ENCODE data around the gene CBFA2T2.
A peak's percentile ranks its signal among the peaks of the same experiment; 100 is the strongest.
"Not testable (repeated sequence)": the region's sequence is repeated elsewhere in the genome, so short reads cannot be mapped to it uniquely, and the experiment has no call there.

Gene CBFA2T2

DNA sequence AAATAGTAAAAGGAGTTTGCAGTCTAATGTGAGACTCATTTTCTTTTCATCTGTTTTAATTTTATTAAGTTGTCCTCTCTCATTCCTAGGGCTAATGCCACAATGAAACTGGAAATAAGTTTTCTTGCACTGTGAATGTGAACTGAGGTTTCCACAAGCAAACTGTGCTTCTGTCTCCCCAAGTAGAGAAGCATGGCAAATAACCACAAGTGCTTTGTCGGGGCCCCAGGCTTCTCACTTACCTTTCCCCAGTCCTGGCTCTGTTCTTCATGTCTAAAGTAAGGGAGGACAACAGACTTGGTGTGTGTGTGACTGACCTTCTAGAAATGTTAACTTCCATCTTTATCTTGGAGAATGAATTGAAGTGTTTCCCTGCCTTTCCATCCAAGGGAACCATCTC is 80.8 kb downstream of the CBFA2T2 start:
- Mint-ChIP-seq H3K4me3 (no peak overlapping the region), H3K27me3 (ENCODE audit: low read depth) (no peaks in the 10 kb centered on the region), H3K4me1 (peaks cover 46% of the 10 kb centered on the region), H3K36me3 (ENCODE audit: low read depth) (no peaks in the 10 kb centered on the region), H3K9me3 (no peaks in the 10 kb centered on the region), H3K27ac (peak overlapping the region; percentile 53 to 65 (median 55))
- TF ChIP-seq, protein P1, sequence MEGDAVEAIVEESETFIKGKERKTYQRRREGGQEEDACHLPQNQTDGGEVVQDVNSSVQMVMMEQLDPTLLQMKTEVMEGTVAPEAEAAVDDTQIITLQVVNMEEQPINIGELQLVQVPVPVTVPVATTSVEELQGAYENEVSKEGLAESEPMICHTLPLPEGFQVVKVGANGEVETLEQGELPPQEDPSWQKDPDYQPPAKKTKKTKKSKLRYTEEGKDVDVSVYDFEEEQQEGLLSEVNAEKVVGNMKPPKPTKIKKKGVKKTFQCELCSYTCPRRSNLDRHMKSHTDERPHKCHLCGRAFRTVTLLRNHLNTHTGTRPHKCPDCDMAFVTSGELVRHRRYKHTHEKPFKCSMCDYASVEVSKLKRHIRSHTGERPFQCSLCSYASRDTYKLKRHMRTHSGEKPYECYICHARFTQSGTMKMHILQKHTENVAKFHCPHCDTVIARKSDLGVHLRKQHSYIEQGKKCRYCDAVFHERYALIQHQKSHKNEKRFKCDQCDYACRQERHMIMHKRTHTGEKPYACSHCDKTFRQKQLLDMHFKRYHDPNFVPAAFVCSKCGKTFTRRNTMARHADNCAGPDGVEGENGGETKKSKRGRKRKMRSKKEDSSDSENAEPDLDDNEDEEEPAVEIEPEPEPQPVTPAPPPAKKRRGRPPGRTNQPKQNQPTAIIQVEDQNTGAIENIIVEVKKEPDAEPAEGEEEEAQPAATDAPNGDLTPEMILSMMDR (IDR thresholded peaks at IDR 0.05; ENCODE audit: unreplicated experiment in 3 of 3), result no peak

GRCh38 chr20:33573268-33573667 is 83.4 kb downstream of the CBFA2T2 start:
- not testable (repeated sequence) for H3K36me3 Mint-ChIP-seq (ENCODE audit: low read depth); H3K27ac Mint-ChIP-seq; H3K4me3 Mint-ChIP-seq; H3K27me3 Mint-ChIP-seq (ENCODE audit: low read depth); H3K9me3 Mint-ChIP-seq
- H3K4me1 Mint-ChIP-seq, result peaks cover 51% of the 10 kb centered on the region

GRCh38 chr20:33575282-33575681 is 85.4 kb downstream of the CBFA2T2 start:
- no peak overlapping the region for H3K4me3 Mint-ChIP-seq
- H3K4me1 Mint-ChIP-seq, result peaks cover 41% of the 10 kb centered on the region
- H3K9me3 Mint-ChIP-seq, result no peaks in the 10 kb centered on the region
- peak overlapping the region; percentile 23 to 82 (median 27) for H3K27ac Mint-ChIP-seq
- TF ChIP-seq, protein P1 (IDR thresholded peaks at IDR 0.05; ENCODE audit: unreplicated experiment in 3 of 3), result no peak
- no peaks in the 10 kb centered on the region for H3K36me3 Mint-ChIP-seq (ENCODE audit: low read depth)
- H3K27me3 Mint-ChIP-seq (ENCODE audit: low read depth), result no peaks in the 10 kb centered on the region

- Mint-ChIP-seq H3K4me1 (peaks cover 35% of the 10 kb centered on the region), H3K4me3 (no peak overlapping the region), H3K27me3 (ENCODE audit: low read depth) (no peaks in the 10 kb centered on the region), H3K36me3 (ENCODE audit: low read depth) (no peaks in the 10 kb centered on the region), H3K27ac (peak overlapping the region; percentile 51 to 77 (median 68)), H3K9me3 (no peaks in the 10 kb centered on the region)
- TF ChIP-seq, protein P1 (IDR thresholded peaks at IDR 0.05; ENCODE audit: unreplicated experiment in 3 of 3), result peak in 1 of 3 experiments; percentile 8
These were observed 86.7 kb downstream of the CBFA2T2 start for GRCh38 chr20:33576432-33577125.

DNA sequence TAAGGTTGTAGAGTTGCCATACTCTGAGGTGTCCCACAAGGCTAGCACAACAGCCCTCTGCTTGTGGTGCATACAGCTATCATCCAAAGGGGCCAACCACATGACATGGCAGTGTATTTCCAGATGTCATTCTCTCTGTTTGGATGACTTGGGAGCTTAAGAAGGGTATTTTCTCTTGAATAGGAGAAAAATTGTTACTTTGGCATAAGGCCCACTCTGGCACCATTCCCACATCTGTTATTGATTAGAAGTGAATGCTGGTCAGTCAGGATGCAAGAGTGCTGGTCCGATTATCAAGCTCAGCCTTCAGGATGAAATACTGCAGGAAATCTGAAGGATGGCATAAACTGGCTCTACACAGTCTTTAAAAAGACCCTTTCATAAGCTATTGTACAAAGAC is 88.6 kb downstream of the CBFA2T2 start:
- no peak overlapping the region for H3K4me3 Mint-ChIP-seq
- H3K9me3 Mint-ChIP-seq, result no peaks in the 10 kb centered on the region
- no peaks in the 10 kb centered on the region for H3K27me3 Mint-ChIP-seq (ENCODE audit: low read depth)
- TF ChIP-seq, protein P1 (IDR thresholded peaks at IDR 0.05; ENCODE audit: unreplicated experiment in 3 of 3), result no peak
- peaks cover 39% of the 10 kb centered on the region for H3K4me1 Mint-ChIP-seq
- H3K27ac Mint-ChIP-seq, result peak overlapping the region in 1 of 3 experiments; percentile 48
- H3K36me3 Mint-ChIP-seq (ENCODE audit: low read depth), result no peaks in the 10 kb centered on the region

DNA sequence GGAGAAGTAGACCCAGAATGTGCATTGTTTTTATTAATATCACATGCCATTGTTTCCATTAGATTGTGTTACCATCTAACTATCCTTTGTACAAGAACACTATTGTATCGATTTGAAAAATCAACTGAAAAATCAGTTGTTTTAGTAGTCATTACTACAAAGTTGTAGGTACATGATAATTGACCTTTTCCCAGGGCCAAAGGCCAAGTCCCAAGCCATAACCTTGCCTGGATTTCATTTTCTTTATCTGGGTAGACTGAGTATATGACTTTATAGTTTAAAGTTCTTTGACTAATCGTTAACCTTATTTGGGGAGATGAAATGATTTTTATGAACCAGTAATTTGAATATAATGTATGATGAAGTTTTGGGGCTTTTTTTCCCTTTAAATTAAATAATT is 93.2 kb downstream of the CBFA2T2 start:
- TF ChIP-seq, protein P1 (IDR thresholded peaks at IDR 0.05; ENCODE audit: unreplicated experiment in 3 of 3), result no peak
- no peaks in the 10 kb centered on the region for H3K27me3 Mint-ChIP-seq (ENCODE audit: low read depth)
- no peak overlapping the region for H3K27ac Mint-ChIP-seq
- peaks cover 29% of the 10 kb centered on the region for H3K4me1 Mint-ChIP-seq
- no peaks in the 10 kb centered on the region for H3K9me3 Mint-ChIP-seq
- H3K4me3 Mint-ChIP-seq, result no peak overlapping the region
- no peaks in the 10 kb centered on the region for H3K36me3 Mint-ChIP-seq (ENCODE audit: low read depth)
